Endometrial microvascular endothelial cells (primary cell): ENCODE data around the gene MTREX. TPM values are rescaled to one million over a fixed set of nuclear protein-coding genes. Genes with fewer than 3 reads are reported as not detected.

ENCODE experiments used
- in situ Hi-C: cut with HindIII; loops from 2 replicates; pipeline ENCODE4 v1.10.0; 2017; ENCODE audit warnings: low sequenced_read_pairs, low pct_unique_long_range_greater_than_20kb; ENCODE audit errors: inconsistent ontology term
- total RNA-seq: library from RNA; depleted of rRNA; stranded (reverse); fragments of >200 nt; gene quantifications from one replicate; pipeline ENCODE4 v1.2.3, GENCODE V29; 2015; ENCODE audit errors: inconsistent ontology term

Gene MTREX
- total RNA-seq, 1 donor from 2014 or later = 85.1 TPM

DNA sequence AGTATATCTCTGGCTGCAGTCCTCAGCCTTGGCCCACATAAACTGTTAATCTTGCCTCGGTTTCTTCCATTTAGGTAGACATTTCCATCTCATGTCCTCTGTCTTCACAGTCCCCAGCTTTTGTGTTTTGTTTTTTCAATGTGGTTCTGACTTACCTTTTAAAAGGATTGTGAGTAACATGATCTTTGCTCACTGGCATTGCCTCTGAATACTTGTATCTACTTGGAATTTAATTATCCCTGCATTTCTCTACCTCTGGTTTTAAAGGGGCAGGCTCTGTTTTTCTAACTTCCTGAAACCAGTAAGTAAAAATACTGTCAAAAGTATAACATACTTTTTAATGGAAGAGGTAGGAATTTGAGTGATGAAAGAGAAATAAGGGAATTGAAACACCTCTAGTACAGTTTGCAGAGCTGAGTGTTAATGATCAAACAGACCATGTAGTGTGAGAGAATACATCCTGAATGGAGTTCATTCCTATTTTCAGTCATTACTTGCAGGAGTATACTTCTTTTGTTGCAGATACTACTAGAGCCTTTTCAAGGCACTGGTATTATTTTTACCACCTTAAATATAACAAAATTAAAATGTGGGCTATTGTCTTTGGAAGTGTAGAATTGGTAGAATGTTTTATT, 62.6 kb downstream of the MTREX start:
- in situ Hi-C loops = no loop called here

GRCh38 chr5:55371145-55371544, 63.4 kb downstream of the MTREX start:
- in situ Hi-C loops = no loop called here

GRCh38 chr5:55372130-55372925, 64.5 kb downstream of the MTREX start:
- in situ Hi-C loops = no loop called here

DNA sequence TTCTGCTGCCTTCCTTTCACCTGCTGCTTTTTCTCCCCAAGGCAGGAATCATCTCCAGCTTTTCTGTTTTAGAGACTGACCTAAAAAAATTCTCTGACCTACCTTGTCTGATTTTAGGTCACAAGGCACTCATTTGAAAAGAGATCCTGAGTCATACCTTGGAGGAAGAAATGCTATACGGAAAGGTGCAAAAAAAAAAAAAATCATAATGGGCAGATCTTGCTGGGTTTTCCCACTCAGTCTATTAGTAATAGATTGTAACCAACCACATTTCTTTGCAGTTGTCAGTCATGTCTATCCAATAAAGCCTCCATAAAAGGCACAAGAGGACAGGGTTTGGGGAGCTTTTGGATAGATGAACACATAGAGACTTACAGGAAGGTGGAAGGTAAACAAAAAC, 70.0 kb downstream of the MTREX start:
- in situ Hi-C loops = no loop called here

- in situ Hi-C loops = no loop called here
These were observed 75.5 kb downstream of the MTREX start for GRCh38 chr5:55383254-55383653.

DNA sequence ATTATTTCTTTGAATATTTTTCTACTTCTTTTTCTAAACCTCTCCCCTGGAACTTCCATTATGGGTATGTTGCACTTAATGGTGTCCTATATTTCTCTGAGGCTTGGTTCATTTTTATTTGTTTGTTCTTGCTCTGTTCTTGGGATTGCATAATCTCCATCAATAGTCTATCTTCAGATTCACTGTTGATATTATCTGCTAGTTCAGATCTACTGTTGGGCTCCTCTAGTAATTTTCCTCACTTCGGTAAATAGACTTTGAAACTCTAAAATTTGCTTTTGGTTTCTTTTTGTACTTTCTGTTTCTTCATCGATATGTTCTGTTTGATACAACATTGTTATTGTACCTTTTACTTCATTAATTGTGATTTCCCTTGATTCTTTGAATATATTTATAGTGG, 76.3 kb downstream of the MTREX start:
- in situ Hi-C loops = no loop called here

DNA sequence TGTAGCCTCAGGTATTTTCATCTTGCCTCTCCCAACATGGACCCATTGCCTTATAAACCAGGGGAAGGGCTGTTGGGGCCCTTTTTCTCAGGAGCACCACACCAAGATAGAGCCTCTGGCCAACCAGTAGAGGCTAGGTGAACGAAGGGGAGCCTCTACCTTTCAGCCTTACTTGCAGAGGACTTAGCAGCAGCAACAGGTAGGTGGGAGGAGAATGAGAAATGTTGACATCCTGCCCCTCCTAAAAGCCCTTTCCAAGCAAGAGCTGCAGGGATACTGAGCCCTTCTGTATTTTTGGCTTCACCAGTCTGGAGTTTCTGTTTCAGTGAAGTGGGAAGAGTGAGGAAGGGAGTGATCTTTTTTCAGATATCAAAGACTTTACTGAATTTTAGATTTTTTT, 77.4 kb downstream of the MTREX start:
- in situ Hi-C loops = no loop called here

- in situ Hi-C loops = no loop called here
These were observed 78.1 kb downstream of the MTREX start for GRCh38 chr5:55385846-55386245.

DNA sequence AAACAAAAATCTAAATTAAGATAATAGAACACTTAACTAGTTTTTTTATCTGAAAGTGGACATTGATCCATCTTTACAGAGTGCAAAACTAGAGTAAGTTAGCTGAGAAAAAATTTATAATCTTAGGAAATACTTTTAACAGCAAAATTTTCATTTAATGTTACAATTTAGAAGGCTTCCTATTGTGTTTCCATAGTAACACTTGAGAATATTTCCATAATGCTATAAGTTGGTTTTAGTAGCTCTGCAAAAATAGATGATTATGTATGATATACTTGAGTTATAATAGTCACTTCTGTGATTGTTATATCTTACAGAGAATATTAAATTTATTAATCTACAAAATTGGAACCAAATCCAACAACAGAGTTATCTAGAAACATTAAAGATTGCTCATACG, 78.6 kb downstream of the MTREX start:
- in situ Hi-C loops = no loop called here

DNA sequence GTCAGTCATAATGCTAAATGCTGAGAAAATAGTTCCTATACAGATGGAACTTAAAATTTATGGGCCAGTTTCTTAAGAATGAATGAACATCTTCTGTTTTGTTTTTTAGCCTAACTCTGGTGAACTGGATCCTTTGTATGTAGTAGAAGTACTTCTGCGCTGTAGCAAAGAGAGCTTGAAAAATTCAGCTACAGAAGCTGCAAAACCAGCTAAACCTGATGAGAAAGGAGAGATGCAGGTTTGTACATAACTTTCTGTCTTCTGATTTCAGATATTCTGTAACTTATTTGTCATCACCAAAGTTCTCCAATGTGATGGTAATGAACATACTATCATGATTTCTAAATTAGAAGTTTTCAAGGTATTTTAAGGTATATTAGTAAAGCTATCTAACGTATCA, 80.1 kb downstream of the MTREX start:
- in situ Hi-C loops = no loop called here

DNA sequence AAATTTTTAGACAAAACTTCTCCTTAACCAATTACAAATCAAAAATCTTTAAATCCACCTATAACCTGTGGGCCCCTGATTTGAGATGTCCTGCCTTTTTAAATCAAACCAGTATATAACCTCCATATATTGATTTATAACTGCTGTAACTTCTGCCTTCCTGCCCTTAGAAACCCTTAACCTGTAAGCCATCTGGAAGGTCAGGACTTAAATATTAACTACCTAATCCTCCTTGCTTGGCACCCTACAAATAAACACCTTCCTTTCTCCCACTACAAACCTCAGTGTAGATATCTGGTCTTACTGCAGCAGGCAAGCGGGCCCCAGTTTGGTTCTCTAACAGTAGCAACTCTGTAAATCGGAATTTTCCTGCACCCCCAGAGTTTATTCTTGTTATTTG, 83.9 kb downstream of the MTREX start:
- in situ Hi-C loops = no loop called here

- in situ Hi-C loops = no loop called here
These were observed 84.9 kb downstream of the MTREX start for GRCh38 chr5:55392669-55393068.

- in situ Hi-C loops = no loop called here
These were observed 85.8 kb downstream of the MTREX start for GRCh38 chr5:55393501-55394175.

DNA sequence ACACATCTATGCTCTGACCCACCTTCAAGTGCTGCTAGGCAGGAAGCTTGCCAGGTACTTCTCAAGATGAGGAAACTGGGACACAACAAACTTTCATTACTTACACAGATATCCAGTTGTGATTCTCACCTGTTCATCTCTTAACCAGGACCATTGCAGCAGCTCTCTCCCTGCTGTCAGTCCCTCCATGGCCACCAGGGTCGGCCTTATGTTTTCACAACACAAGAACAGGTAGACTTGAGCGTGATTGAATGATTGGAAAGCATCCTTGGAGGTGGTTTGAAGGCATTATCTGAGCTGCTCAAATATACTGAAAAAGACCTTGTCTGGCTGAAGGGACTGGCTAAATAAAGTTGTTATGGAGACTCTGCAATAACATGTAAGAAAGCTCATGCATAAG, 94.4 kb downstream of the MTREX start:
- in situ Hi-C loops = no loop called here

DNA sequence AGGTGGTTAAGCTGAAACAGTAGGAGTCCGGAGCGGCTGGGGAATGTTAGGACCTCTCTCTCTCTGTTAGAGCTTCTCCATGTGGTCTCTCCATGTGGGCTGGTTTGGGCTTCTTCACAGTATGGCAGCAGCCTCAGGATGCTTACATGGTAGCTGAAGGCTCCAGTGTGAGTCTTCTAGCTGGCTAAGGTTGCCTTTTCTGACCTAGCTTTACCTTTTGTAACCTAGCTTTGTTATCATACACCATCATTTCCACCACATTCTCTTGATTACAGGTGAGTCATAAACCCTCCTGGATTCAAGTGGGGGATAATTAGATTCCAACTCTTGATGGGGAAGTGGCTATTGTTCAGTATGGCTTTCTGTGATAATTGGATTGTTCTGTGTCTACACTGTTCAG, 98.5 kb downstream of the MTREX start:
- in situ Hi-C loops = no loop called here

DNA sequence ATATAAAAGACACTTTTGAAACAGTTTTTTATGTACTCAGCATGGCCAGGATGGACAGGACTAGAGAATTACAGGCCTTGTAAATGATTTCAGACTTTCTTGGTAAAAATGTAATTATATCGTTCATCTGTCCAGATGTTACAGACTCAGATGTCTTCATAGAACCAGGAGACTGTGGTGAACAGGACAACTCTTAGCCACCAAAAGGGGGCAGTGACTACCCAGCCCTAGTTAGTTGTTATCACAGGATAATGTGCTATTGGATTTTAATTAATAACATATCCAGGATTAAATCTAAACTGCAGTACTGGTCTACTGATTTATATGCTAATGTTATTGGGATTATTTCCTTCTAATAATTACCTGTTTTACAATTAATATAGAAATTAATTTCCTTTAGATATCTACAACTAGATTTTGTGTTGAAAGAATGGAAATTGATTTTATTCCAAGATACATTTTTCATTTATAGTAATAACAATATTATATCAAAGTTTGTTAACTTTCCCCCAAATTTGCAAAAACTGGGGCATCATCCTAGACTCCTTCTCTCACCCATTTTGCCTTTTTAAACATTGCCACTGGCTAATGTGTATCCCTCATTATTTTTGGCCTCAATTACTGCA, 99.4 kb downstream of the MTREX start:
- in situ Hi-C loops = no loop called here

DNA sequence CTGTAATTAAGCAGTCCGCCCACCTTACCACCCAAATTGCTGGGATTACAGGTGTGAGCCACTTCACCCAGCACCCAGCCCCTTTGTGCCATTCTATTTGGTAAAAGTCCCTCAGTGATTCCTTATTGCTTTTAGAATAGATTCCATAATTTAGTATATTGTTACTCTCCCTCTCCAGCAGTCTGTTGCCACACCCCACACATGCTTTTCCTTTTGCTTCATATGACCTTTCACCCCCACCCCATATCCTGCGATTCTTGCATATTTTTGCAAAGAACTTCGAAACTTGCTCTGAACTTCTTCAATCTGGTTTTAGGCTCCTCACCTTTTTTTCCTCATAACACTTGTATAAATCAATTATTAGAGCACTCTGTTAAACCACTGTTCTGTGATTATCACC, 100.2 kb downstream of the MTREX start:
- in situ Hi-C loops = no loop called here

DNA sequence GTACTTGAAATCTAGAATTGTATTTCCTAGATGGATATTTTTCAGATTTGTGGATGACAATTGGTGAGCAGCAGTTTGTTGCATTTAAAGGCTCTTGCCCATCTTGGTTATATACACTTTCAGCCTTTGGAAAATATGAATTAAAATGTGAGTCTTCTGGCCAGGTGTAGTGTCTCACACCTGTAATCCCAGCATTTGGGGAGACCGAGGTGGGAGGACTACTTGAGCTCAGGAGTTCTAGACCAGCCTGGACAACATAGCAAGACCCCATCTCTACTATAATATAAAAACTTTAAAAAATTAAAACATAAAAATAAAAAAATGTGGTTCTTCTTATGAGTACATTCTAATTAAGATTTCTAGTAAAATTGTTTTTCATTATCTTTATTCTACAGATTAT, 102.0 kb downstream of the MTREX start:
- in situ Hi-C loops = no loop called here

GRCh38 chr5:55410845-55411244, 103.1 kb downstream of the MTREX start:
- in situ Hi-C loops = no loop called here

- in situ Hi-C loops = no loop called here
These were observed 104.1 kb downstream of the MTREX start for GRCh38 chr5:55411876-55412275.
